HG02678 (cell line): ENCODE measurements around the gene PAH.

Experiments used
- ATAC-seq: cut with Tn5 transposase; IDR thresholded peaks from one replicate; pipeline ENCODE4 v1.9.1; 2021; ENCODE audit warnings: mild to moderate bottlenecking, moderate library complexity; ENCODE audit not compliant: unreplicated experiment

Gene PAH

DNA sequence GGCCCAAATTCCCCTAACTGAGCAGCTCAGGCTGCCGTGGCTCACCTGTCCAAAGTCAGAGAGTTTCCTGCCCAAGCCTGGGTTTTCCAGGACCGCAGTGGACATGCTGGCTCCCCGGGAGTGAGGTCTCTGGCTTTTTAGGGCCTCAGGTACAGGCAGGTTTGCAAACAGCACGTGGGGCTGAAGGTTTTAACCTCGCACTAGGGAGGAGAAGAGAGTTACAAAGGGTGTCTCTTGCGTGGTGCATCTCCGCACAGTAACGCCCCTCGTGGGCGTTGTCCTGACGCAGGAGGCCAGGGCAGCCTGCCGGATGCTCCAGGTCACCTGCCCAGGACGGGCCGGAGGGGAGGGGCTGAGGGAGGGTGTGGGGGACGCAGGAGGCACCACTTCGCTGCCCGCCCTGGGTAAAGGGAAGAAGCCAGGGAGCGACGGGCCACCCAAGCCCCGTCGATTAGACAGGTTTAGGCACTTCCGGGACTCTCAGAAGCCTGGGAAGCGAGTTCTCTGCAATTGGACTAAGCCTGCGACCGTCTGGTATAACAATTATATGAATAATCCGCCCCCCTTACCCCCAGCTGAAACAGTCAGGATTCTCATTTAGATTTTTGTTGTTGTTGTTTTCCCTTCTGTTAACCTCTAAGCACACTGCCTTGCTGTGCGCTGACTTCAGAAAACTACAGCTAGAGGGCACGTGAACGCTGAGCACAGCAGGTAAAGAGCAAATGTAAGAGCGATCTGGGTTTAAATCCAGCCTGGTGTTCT, at the start of gene PAH:
TSS of gene PAH (minus strand) at position 219 of the 762 bp plus-strand sequence. CDS start at position 105, 114 bp downstream.
- peak; percentile 55 for ATAC-seq

DNA sequence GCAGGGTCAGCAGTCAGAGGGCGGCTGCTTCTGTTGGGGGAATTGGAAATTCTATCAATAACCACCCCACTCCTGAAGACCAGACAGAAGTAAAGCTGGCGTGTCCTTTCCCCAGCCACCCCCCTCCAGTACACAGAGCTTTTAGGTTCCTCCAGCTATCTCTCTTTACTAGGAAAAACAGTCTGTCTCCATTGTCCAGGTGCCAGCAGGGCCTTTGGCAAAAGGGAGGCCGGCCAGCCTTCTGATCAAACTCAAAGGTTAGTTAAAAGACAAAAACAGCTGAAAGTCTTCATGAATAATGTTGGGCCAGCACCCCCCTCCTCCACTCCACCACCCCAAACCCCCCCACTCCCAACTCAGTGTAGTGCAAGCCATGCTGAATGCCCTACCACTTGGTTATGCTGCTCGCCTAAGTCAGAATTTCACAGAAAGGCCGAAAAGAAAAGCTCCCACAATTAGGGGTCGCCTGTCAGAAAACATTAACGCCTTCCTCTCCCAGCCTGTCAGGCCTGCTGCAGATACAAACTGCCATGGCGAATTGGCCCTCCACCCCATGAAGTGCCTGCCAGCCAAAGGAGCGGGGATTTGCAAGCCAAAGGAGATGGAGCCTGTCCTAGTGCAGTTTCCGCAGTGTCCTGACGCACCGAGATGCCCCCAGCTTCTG, 49.3 kb upstream of the PAH start:
- ATAC-seq: no peak

DNA sequence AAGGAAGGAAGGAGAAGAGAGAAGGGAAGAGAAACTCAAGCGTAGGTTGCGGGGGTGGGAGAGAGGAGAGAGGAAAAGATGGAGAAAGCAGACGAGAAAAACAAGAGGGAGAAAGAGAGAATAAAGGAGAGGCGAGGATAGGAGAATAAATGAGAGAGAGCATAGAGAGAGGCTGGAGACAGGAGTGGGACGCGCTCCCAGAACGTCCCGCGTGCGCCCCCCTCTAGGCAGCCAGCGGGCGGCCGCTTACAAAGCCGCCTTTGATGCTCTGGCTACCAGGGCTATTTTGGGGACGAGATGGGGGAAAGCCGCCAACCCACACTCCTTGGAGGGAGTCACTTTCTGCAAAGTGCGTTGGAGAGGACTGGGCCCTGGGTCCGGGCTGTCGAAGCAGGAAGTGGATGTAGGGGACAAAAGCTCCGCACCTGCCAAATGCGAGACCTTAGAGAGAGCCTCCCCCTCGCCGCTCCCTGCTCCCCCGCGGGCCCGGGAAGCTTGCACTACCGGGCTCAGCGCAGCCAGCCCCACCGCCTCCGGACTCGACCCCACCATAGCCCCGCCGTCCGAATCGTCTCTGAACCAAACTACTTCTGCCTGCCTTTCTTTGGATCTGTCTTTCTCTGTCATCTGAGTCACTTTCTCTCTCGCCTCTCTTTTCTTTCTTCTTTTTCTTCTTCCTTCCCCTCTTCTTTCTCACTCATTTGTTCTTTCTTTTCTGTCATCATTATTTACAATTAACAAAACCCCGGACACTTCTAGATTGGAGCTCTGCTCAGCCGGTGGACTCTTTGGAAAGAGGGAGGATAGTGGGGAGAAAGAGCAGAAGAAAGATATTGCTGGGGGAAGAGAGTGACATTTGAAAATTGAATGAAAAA, 48.5 kb upstream of the PAH start:
- ATAC-seq: peak; percentile 51

DNA sequence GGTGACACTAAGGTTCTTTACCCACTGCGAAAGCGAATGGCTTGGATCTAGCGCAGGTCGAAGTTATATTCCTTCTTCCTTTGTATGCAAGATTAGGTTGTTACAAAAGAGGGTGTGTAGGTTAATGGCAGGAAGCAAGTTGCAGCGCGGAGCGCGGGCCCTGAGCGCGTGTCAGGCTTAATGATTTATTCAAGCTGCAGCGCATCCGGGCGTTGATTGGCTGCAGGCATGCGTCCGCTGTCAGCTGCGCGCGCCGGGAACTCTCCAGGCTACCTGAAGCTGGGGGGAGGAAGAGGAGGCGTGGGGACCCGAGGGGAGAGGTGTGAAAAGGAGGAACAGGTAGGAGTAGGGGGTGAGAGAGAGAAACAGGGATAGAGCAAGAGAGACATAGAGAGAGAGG, 47.8 kb upstream of the PAH start:
- ATAC-seq: peak; percentile 68

DNA sequence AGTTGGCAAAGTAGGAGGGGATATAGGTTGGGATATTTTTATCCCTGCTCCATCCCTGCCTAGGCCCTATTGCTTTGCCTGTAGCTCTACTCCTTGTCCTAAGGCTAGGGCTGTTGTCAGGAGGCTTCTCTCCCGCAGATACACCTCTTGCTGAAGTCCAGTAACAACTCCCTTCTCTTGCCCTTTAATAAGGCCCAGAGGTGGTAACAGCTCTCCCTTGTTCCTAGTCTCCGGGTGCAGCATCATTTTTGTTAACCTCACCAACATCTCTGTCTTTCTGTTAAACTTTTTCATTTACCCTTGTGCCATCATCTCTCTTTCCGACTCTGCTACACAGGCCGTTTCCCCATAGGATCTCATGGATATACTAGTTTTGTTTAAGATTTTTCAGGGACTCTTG, 46.8 kb upstream of the PAH start:
- no peak for ATAC-seq

DNA sequence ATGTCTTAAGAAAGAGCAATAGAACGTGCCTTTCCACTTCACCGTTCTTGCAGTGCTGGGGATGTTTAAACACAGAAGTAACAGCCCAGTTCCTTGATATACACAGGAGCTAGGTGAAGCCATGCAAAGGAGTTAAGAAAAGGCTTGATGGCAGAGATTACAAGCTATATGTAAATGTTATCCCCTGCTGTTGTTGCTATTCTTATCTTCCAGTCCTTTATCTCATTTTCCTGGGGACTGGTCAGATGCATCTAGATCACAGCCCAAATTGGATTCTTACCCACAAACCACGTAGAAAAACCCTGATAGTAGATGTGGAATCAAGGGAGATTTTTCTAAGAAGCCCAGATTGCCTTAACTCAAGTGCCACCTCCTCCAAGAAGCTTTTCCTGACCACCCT, 45.9 kb upstream of the PAH start:
- ATAC-seq: no peak

DNA sequence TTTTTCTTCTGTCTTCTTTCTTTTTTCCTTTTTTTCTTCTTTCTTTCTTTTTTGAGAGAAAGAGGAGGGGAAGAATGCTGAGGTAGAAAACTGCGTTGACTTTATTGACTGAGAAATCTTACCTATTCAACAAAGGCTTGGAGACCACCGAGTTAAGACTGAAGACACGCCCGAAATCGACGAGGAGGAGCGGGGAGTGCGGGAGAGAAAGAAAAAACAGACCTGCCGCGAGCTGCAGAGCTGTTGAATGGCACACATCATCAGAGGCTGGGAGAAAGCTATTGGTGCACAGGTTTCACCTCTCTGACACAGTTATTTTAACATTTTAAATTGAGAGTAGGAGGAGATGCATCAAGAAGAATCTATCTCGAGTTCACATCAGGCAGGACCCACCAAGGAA, 45.5 kb upstream of the PAH start:
- no peak for ATAC-seq

DNA sequence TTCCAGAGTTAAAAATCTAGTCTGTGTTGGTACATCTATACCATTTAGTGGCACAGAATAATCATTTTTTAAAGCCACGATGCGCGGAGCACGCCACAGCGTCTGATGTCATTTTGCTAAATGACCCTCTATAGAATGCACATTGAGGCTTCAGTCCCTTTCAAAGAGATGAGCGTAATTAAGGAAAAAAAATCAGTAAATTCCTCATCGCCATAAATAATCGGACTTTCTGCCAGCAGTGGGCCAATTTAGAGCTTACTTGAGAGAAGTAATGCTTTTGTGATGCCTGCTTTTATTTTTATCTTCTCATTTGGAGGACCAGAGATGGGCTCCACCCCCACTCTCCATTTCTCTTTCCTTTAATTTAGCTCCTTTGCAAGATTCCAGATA, 44.4 kb upstream of the PAH start:
- ATAC-seq: no peak

DNA sequence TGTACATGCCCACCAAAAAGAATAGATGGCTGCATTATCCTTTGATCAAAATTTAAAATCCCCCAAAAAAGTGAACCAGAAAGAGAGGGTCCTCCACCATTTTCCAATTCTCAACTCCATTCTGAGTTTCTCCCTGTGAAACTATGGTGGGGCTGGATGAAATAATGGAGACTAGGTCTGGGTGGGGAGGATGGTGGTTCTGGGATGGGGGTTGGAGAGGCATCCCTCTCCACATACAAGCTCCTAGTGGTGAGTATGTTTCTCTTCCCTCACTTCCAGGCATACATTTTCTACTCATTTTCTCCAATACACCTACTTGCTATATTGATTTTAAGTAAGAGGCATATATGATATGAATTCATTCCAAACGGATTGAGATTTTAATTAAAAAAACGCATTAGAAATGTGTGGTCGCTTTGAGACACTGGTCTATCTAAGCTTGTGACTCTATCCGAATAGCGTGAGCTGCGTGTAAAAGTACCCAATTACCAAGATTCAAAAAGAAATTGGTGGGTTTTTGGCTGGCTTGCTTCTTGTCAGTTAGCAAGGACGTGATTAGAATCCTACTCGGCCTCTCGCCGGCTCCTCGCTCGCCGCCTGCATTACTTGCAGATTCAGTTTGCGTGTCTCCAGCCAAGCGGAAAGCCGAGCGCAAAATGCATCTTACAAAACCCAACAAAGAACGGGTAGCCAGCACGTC, 43.9 kb upstream of the PAH start:
- ATAC-seq: no peak

DNA sequence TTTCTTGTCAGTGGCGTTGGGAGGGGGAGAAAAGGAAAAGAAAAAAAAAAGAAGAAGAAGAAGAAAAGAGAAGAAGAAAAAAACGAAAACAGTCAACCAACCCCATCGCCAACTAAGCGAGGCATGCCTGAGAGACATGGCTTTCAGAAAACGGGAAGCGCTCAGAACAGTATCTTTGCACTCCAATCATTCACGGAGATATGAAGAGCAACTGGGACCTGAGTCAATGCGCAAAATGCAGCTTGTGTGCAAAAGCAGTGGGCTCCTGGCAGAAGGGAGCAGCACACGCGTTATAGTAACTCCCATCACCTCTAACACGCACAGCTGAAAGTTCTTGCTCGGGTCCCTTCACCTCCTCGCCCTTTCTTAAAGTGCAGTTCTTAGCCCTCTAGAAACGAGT, 42.3 kb upstream of the PAH start:
- no peak for ATAC-seq

DNA sequence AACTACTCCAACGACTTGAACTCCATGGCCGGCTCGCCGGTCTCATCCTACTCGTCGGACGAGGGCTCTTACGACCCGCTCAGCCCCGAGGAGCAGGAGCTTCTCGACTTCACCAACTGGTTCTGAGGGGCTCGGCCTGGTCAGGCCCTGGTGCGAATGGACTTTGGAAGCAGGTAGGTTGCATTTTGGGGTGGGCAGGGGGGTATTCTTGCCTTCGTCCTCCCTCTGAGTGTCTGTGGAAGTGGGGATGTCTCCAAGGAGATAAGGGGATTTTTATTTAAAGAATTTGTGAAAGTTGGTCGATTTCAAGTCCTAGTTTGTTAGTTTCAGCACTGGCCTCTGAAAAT, 41.8 kb upstream of the PAH start:
- ATAC-seq: no peak

DNA sequence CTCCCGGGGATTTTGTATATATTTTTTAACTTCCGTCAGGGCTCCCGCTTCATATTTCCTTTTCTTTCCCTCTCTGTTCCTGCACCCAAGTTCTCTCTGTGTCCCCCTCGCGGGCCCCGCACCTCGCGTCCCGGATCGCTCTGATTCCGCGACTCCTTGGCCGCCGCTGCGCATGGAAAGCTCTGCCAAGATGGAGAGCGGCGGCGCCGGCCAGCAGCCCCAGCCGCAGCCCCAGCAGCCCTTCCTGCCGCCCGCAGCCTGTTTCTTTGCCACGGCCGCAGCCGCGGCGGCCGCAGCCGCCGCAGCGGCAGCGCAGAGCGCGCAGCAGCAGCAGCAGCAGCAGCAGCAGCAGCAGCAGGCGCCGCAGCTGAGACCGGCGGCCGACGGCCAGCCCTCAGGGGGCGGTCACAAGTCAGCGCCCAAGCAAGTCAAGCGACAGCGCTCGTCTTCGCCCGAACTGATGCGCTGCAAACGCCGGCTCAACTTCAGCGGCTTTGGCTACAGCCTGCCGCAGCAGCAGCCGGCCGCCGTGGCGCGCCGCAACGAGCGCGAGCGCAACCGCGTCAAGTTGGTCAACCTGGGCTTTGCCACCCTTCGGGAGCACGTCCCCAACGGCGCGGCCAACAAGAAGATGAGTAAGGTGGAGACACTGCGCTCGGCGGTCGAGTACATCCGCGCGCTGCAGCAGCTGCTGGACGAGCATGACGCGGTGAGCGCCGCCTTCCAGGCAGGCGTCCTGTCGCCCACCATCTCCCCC, 41.2 kb upstream of the PAH start:
- ATAC-seq: peak; percentile 52

DNA sequence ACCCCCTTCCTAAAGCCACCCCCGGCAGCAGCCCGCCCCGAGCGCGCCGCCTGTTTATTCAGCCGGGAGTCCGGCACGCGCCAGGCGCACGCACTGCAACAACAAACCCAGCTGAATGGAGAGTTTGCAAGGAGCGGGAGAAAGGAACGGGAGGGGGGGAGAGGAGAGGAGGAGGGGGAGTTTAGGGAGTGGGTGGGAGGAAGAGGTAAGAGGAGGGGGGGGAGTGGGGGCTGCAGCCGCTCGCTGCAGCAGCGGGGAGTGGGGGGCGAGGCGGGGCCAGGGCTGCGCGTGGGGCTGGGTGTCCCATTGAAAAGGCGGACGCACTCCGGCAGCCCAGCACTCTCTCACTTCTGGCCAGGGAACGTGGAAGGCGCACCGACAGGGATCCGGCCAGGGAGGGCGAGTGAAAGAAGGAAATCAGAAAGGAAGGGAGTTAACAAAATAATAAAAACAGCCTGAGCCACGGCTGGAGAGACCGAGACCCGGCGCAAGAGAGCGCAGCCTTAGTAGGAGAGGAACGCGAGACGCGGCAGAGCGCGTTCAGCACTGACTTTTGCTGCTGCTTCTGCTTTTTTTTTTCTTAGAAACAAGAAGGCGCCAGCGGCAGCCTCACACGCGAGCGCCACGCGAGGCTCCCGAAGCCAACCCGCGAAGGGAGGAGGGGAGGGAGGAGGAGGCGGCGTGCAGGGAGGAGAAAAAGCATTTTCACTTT, 40.5 kb upstream of the PAH start, which contains the start of gene ASCL1:
TSS of gene ASCL1 (plus strand) at position 336 of the 712 bp plus-strand sequence. CDS start 571 bp downstream, outside the sequence.
- ATAC-seq: peak; percentile 39

DNA sequence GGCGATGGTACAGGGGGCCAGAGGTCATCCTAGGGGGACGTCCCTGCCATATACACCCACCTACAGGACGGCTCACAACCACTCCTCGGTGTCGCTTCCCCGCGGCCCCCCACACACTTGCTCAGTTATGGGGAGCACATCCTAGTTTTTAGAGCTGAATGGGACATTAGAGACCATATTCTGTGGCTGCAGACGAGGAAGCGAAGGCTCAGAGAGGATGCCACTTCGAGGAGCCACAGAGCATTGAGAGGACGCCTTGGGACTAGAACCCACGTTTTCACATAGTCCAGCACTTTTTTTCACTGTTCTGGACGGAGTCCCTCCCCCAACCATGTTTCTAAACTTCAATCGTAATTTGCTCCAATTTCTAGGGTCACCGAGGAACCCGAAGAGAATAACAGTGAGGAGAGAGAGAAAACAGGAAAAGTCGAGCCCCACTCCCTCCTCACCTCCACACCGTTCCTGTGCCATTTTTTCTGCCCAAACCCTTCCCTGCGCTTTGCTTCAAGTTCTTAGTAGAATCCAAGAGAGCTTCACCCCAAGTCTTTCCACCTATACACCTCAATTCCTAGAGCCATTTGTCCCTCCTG, 39.8 kb upstream of the PAH start:
- no peak for ATAC-seq

DNA sequence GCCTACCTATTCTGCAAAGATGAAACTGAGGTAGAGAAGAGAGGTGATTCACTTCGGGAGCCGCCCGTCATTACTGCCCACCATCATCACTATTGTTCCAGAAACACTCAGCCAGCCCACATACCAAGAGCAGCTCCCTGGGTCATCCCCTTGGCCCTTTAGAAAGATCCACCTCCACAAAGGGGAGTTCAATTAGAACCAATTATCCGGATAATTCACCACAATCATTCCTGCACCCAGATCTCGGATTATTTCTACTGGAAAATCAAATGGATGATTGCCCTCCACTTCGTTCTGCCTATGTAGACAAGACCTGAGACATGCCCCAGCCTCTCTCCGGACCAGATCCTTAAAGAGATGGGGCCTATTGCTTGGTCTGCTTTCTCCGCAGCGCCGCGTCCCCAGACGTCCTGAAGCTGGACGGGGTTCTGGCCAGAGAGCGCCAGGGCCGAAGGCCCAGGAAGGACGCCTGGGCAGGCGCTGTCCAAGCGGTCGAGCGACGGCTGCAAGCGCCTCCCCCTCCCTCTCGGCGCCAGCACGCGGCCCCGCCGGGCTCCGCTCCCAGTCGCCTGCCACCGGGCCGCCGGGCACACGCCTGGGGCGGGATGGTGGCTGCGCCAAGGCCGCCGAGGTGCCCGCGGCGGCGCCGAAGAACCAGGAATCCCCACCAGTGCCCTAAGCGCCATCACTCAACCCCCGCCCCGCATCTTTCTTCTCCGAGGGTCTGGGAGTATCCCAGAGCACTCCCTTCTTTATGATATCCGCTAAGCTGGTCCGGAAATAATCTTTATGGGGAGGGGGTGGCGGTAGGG, 39.1 kb upstream of the PAH start:
- ATAC-seq: no peak

DNA sequence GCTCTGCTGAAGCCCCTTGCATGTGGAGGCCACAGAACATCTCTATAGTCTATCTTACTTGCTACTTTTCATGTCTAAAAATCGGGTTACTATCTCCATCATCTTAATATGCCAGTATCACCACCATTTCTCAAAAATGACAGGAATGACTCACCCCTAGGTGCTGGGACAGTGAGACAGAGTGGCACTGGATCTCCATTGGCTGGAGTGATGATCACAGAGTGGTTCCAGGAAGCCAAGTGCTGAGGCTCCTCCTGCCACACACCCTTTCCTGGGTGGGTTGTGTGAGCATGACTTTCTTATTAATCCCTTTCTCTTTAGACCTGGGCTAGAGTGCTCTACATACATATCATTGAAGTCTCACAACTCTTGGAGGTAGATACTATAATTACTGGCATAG, 37.1 kb upstream of the PAH start:
- ATAC-seq: no peak

DNA sequence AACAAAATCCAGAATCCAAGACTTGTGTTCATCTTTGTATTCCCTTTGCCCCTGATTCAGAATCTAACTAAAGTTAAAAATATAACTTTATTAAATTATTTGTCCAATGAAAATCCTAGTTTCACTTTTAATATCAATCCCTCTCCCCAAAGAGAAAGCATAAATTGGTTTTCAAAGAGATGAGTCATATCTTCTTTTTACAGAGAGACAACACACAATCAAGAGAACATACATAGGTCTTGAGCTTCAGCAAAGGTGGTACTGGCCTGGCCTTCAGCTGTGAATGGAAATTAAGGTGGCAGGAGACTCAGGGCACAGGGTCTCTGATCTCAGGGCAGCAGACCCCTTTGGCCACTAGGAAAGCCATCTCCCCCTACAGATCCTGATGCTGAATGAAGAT, 36.2 kb upstream of the PAH start:
- no peak for ATAC-seq

DNA sequence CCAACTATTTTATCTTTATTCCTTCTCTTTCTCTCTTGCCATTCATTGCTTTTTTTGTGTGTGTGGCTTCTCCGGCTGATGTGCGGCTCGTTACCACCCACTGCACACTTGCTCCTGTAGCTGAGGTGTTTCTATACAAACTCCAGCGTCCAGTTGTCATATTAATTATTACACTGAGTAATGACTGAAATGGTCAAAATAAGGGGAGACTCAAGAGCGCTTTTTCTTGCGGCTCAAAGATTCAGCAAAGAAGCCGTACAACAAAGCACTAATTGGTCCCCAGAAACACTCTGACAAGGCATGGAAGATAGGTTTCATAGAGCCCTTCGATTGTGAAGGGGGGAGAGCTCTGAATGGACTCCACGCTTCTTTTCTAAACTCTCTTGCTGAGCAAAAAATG, 34.8 kb upstream of the PAH start:
- no peak for ATAC-seq
